Measurements from ENCODE around the gene SEMA4D.

The SEMA4D gene

GRCh38 chr9:89408628-89409101 lies 89.2 kb downstream of the SEMA4D start:
- DNase-seq, result no peak

GRCh38 chr9:89407070-89407469 lies 90.8 kb downstream of the SEMA4D start:
- peak; percentile 51 for DNase-seq

- no peak for DNase-seq
Observed at GRCh38 chr9:89405826-89406225, 92.1 kb downstream of the SEMA4D start.

- DNase-seq, result no peak
Observed at GRCh38 chr9:89404074-89404473, 93.8 kb downstream of the SEMA4D start.

GRCh38 chr9:89402695-89403427 lies 95.1 kb downstream of the SEMA4D start:
- DNase-seq, result no peak

- no peak for DNase-seq
Observed at GRCh38 chr9:89400403-89401116, 97.4 kb downstream of the SEMA4D start.

GRCh38 chr9:89398621-89399020 lies 99.3 kb downstream of the SEMA4D start:
- no peak for DNase-seq

- DNase-seq, result no peak
Observed at GRCh38 chr9:89397471-89397870, 100.4 kb downstream of the SEMA4D start.

GRCh38 chr9:89395931-89396710 lies 101.8 kb downstream of the SEMA4D start:
- DNase-seq, result no peak

- no peak for DNase-seq
Observed at GRCh38 chr9:89394412-89394811, 103.5 kb downstream of the SEMA4D start.

- DNase-seq, result no peak
Observed at GRCh38 chr9:89391585-89391984, 106.3 kb downstream of the SEMA4D start.

- DNase-seq, result no peak
Observed at GRCh38 chr9:89390578-89391116, 107.3 kb downstream of the SEMA4D start.

- no peak for DNase-seq
Observed at GRCh38 chr9:89390068-89390555, 107.8 kb downstream of the SEMA4D start.

- no peak for DNase-seq
Observed at GRCh38 chr9:89388868-89389177, 109.1 kb downstream of the SEMA4D start.

GRCh38 chr9:89388084-89388867 lies 109.6 kb downstream of the SEMA4D start:
- DNase-seq, result peak; percentile 32

- no peak for DNase-seq
Observed at GRCh38 chr9:89387197-89387849, 110.6 kb downstream of the SEMA4D start.

GRCh38 chr9:89386797-89387196 lies 111.1 kb downstream of the SEMA4D start:
- DNase-seq, result no peak

GRCh38 chr9:89386206-89386605 lies 111.7 kb downstream of the SEMA4D start:
- no peak for DNase-seq

GRCh38 chr9:89384783-89385182 lies 113.1 kb downstream of the SEMA4D start:
- no peak for DNase-seq

GRCh38 chr9:89383721-89384300 lies 114.1 kb downstream of the SEMA4D start:
- DNase-seq, result no peak

GRCh38 chr9:89383030-89383720 lies 114.7 kb downstream of the SEMA4D start:
- no peak for DNase-seq

All from NCI-H226 (cell line).